Measurements from ENCODE around the gene GOLGA8A.
"Not testable (repeated sequence)": the region's sequence is repeated elsewhere in the genome, so short reads cannot be mapped to it uniquely, and the experiment has no call there.

The GOLGA8A gene, protein sequence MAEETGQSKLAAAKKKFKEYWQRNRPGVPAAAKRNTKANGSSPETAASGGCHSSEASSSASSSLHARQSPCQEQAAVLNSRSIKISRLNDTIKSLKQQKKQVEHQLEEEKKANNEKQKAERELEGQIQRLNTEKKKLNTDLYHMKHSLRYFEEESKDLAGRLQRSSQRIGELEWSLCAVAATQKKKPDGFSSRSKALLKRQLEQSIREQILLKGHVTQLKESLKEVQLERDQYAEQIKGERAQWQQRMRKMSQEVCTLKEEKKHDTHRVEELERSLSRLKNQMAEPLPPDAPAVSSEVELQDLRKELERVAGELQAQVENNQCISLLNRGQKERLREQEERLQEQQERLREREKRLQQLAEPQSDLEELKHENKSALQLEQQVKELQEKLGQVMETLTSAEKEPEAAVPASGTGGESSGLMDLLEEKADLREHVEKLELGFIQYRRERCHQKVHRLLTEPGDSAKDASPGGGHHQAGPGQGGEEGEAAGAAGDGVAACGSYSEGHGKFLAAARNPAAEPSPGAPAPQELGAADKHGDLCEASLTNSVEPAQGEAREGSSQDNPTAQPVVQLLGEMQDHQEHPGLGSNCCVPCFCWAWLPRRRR

DNA sequence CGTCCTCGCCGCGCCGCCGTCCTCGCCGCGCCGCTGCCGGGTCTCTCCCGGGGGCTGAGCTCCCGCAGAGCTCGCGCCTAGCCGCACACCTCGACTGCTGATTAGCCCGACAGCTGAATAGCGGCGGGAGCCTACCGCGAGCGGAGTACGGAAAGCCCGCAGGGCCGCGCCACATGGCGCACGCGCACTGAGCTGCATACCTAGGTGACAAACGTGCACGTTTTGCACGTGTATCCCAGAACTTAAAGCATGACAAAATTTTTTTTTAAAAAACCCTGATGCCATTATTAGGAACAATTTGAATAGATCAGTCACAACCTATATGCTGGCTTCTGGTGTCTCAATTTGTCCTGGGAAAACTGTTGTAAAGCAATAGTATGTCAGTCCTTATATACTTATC is at the start of gene GOLGA8A:
TSS of gene GOLGA8A (minus strand) at position 122 of the 400 bp plus-strand sequence. CDS start 48,117 bp downstream, outside the sequence.
- peak; percentile 86 for DNase-seq (ENCODE audit: low read depth, low spot score)

DNA sequence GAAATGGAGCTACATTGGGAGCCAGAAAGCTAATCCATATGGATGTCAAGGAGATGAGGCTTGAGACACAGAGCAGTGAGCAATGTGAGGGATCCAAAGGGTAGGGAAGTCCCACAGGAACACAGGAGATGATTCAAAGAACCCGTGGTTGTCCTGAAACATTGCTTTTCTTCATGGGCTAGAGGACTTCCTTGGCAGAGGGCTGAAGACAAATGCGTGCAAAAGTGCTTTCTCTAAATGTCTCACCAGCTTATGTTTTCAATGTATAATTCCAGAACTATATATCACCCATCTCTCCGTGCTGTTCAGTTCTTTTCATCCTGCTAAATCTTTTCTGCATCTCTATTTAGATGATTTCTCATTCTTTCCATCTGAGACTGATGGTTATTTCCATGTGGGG is 46.0 kb upstream of the GOLGA8A start:
- DNase-seq (ENCODE audit: low read depth, low spot score), result no peak

DNA sequence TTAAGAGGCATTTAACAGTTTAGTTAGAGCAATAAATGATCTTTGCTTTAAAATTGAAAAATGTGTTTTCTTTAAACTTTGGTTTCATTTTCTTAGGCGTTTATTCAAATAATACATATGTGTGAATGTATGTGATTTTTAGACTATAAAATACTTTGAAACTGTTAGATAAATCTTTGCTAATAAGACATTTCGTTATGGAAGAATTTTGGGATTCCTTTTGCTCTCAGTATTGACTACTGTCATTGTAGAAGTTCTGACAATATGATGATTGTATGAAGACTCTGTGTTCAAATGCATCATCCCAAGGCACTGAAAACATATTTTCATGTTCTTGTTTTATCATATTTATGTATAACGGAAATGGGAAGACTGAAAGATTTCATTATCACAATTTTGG is 43.8 kb upstream of the GOLGA8A start:
- DNase-seq (ENCODE audit: low read depth, low spot score), result no peak

DNA sequence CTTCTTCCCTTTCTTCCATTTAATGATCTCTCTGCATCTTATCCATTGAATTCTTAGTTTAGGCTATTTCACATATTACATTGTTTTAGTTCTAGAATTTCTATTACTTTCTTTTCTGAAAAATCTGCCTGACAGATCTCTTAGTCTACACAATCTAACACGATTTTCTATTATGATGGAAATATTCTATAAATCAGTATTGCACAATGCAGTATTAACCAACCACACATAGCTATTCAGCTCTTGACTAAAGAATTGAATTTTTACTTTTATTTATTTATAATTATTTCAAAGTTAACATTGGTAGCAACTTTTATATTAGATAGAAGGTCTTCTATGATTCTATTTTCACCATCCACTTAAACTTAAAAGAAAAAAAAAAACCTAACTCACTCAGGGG is 36.2 kb upstream of the GOLGA8A start:
- DNase-seq (ENCODE audit: low read depth, low spot score), result no peak

DNA sequence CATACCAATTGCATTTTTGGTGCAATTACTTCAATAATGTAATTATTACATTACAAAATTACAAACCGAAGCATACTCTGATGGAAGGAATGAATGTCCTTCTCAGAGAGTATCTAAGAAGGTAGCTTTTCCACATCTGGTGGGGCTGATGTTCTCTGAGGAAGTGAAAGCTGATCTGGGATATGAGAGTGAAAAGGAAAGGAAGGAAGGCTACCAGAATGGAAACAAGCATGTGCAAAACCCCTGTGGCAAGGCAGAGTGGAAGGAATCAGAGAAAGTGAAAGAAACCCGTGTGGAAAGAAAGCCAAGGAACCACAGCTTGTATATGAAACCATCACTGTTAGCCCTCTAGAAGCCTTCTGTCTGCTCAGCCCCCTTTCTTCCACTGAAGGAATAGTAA is 35.3 kb upstream of the GOLGA8A start:
- no peak for DNase-seq (ENCODE audit: low read depth, low spot score)

DNA sequence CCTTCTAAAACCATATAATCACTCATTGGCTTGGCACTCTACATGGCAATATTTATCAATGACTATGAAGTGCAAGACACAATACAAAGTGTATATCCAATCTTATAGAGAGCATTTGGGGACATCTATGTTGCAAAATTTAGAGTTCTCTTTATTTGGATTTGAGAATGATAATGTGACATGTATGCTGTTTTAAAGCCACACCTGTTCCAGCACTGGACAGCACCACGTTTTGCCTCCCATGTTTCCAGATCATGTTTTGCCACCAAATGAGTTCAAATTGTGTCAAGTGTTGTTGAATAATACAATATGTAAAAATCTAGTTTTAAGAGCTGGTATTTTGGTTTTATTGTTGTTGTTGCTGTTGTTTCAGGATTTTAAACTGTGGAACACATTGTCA is 33.3 kb upstream of the GOLGA8A start:
- DNase-seq (ENCODE audit: low read depth, low spot score), result no peak

DNA sequence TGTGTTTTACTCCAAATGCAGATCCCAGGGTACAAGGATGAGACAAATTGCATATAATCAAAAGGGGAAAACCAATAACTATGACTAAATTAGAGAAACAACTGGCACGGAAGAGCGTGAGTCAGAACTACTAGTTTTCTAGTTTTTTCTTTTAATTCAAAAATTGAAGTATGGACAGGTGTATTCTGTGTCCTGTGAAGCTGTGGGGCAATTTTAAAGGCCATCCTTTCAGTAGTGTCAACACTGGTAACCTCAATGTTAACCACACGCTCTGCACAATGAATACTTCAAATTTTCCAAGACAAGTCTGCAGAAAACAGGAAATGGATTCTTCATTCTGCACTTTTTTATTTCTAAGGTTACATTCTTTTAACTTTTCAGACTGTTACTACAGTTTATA is 32.5 kb upstream of the GOLGA8A start:
- DNase-seq (ENCODE audit: low read depth, low spot score), result no peak

DNA sequence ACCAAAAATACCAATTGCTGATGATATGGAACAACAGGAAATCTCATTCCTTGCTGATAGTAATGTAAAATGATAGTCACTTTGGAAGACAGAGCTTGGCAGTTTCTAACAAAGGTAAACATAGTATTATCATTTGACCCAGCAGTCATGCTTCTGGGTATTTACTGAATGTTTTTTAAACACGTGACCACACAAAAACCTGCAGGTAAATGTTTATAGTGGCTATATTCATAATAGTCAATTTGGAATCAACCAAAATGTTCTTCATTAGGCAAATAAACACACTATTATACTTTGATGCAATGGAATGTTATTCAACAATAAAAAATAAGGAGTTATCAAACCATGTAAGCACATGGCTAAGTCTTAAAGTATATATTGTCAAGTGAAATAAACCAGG is 24.1 kb upstream of the GOLGA8A start:
- no peak for DNase-seq (ENCODE audit: low read depth, low spot score)

DNA sequence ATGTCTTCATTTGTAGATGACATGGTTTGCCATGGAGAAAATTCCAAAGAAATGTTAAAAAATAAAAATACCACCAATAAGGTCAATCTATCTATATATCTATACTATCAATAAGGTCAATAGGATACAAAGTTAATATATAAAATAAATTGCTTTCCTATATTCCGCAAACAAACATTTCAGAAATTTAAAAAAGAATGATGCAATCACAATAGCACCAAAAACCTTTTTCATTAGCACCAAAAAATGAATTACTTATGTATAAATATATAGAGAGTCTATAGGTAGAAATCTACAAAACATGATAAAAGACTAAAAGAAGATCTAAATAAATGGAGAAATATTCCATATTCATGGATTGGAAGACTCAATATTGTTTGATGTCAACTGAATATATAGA is 22.8 kb upstream of the GOLGA8A start:
- DNase-seq (ENCODE audit: low read depth, low spot score), result no peak

DNA sequence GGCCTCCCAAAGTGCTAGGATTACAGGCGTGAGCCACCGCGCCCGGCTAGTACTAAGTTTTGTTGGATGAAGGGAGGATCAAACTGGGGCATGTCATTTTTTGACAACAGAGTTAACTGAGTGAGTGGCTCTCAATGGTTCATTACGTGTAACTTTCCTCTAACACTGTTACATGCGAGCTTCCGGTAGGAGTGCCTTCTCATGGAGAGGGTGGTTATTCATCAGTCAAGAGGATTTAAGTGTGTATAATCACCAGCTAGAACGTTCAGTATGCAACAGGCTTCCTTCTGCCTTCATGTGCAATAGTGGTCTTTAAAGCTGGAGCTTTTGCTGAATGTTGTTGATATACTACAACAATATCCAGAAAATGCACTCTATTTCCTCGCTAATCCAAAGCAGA is 19.1 kb upstream of the GOLGA8A start:
- no peak for DNase-seq (ENCODE audit: low read depth, low spot score)

DNA sequence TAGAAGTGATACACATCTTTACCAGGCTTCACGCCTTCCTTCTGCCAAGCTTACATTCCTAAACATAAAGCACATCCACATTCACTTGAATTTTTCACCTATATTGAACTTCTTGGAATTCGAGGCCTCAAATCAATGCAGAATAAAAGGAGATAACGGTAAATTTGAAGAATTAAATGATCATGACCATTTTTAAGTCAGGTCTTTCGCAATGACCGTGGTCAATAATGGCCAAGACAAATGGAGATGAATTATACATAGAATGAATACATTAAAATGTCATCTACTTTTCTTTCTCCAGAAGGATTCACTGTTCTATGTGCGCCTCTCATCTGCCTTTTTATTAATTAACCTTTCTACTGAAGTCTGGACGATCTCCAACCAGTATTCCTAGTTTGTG is 5.3 kb upstream of the GOLGA8A start:
- DNase-seq (ENCODE audit: low read depth, low spot score), result no peak

DNA sequence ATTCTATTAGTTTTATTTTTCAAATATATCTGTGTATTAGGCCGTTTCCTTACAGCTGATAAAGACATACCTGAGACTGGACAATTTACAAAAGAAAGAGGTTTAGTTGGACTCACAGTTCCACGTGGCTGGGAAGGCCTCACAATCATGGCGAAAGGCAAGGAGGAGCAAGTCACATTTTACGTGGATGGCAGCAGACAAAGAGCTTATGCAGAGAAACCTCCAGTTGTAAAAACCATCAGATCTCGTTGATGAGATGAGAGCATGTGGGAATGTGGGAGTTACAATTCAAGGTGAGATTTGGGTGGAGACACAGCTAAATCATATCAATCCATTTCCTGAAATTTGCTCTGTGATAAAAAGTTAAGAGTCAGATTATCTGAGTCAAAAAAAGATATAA is 2.3 kb upstream of the GOLGA8A start:
- no peak for DNase-seq (ENCODE audit: low read depth, low spot score)

DNA sequence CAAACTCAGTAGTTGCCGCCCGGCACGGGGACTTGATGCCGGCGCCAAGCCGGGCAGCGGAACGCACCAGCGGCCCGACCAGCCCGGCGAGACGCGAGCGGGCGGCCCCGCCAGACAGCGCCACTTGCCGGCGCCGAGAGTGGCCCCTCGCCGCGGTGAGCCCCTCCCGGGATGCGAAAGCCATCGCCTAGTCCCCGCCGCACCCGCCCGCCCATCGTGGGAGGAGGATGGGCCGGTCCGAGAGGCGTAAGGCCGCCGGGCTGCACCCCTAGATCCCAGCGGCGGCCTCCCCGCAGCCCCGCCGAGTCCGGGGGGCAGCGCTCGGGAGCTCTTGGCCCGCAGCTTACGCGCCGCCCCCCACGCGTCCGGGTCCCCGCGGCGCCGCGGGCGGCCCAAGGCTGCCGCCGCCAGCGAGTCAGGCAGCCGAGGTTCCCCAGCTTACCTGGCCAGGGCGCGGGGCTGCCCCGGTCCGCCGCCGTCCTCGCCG is 609 bp downstream of the GOLGA8A start:
- peak; percentile 76 for DNase-seq (ENCODE audit: low read depth, low spot score)

DNA sequence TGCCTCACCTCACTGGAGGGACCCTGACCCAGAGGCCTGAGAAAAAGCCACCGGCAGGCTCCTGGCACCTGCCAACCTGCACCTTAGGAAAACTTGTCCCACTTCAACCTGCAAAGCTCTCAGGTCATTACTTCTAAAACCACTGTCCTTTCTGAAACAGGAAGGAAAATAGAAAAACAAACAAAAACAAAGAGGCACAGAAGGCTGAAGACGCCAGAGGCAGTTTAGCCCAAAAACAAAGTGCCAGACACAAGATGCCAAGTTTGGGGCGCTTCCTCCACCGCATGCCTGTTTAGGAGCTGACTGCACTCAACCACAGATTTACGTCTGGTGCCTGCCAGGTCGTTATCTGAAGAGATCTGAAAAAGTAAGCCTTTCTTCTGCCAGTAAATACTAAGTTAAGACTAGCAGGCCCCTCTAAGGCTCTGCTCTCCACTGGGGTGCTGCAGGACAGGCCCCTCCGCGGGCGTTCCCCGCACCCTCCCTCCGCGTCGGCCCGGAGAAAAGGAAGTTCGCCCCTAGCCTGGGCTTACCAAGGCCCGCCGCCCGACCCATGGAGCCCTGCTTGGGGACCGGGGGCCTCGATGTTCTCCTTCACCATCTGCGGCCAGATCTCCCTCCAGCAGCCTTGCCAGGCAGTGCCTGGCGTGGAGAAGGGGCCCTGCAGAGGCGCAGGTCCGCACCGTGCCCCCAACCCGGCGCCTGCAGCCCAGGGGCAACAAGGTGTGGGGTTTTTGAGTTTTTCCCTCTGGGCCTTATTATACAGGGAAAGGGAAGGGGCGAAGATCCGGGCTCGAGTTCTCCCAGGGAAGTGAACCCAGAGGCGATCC is 1.3 kb downstream of the GOLGA8A start:
- DNase-seq (ENCODE audit: low read depth, low spot score), result peak; percentile 11

DNA sequence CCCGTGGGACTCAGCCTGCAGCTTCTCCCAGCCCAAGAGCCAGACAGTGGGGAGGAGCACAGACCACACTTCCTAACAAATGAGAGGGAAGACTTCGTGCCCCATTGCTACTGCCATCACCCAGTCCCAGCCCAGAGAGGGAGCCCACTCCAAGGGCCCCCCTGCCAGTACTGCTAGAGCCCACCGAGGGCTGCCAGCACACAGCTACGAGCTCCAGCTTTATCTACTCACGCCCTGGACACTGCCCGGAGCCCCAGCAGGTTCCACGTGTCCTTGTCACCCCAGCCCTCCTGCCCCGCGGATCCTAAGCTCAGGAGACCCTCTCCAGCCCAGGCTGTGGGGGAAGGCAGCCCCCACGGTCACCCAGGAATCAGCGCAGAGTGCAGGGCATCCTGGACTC is 1.9 kb downstream of the GOLGA8A start:
- no peak for DNase-seq (ENCODE audit: low read depth, low spot score)

DNA sequence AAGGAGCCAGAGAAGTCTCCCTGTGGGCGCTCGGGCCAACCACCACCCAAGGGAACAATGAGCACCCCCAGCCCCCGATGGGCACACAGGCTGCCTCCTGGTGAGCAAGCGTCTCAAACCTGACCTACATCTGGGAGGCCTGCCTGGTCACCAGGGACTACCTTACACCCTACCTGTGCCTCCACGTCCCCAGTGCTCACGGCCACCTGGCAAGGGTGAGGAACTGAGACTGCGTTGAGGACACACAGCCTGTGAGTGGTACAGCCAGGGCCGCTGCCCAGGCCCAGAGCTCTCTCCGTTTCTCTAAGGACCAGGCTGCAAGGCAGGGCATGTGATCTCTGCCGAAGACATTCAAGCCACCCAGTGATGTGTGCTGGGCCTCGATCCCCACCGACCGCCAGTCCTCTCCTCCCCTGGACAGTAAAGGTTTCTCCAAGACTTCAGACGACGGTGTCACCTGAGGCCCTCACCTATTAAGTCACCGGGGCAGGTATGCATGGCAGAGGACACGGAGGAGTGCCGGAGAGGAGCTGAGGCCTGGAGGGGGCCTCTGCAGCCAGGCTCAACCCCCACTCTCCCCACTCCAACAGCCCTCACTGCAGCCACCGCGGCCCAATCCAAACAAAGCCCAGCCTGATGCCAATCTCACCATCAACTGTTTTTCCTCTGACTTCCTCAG is 2.8 kb downstream of the GOLGA8A start:
- no peak for DNase-seq (ENCODE audit: low read depth, low spot score)

DNA sequence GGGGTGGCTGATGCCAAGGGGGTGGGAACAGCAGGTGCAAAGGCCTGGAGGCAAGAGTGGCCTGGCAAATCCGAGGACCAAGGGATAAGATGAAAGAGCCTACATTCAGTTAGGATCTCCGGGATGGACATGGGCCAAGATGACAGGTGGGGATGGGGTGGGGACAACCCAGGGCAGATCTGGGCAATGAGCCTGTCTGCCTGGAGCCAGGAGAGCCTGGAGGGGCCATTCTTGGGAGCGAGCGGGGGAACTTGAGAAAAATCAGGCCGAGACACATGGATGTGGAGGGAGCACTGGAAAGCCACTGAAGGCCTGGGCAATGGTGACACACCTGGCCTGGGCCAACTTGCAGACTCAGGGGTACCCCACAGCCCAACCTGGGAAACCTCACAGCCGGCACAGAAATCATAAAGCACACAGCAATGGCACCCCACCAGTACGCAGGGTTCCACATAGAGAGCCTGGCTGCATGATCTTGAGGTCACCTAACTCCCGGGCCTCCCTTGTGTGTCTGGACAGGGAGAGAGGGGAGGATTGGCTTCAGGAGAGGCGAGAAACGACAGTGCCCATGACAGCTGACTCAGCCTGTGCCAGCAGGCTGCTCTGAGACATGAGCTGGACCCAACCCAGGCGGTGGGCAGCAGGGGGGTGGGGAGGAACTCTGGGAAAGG is 3.5 kb downstream of the GOLGA8A start:
- not testable (repeated sequence) for DNase-seq (ENCODE audit: low read depth, low spot score)

DNA sequence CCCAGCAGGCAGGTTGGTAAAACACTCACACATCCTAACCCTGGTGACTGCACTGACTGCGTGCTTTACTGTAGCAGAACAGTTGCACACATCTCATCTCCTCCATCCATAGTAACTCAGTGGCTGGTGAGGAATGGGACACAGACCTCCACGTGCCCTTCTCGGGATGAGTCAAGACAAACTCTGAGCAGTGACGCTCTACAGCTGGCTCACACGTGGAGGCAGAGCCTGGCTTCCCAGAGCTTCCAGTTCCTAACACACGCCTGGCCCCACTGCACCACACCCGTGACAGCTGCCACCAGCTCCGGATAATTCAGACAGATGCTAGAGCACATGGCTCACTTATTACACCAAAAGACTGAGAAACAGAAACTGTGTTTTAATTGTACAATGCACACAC is 7.0 kb downstream of the GOLGA8A start:
- DNase-seq (ENCODE audit: low read depth, low spot score), result not testable (repeated sequence)

DNA sequence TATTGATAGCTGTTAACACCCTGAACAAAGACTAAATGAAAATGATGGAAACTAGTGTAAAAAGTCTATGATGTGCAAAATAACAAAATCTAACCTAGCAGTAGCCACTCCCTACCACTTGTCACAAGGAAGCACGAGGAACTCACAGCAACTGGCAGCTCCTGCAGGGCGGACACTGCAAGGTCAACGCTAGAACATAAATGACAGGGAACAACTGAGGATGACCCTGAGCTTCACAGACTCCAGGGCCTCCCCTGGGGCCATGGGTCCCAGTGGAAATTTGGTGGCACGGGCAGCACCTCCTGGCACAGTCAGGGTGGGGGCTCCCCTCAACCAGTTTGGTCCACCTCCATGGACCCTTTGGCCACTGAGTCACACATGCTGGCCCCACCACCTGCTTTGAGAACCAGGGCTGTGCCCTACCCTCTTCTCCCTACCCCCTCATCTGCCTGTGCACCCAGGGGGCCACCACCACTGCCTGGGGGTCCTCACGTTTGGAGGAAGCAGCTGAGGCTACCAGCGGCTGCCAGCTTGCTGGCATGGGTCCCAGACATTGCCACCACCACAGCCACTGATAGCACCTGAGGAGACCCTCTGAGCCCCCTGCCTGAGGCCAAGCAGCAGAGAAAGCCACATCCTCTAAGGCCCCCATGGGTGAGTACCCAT is 14.1 kb downstream of the GOLGA8A start:
- DNase-seq (ENCODE audit: low read depth, low spot score), result not testable (repeated sequence)

DNA sequence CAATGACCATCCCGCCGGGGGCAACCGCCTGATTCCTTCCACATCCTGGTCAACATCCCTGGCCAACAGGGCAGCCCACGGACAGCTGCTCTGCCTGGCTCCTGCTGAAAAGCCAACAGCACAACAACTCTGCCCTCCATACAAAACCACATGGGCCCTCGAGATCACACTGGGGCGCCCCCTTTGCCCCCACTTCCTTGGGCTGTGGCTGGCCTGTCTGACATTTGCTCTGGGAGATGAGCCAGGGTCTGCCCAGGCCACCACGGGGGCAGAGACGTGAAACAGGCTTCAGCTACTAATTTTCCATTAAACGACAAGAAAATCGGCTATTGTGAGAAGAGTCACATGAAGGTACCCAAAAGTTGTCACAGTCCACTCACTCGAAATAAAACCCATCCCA is 16.7 kb downstream of the GOLGA8A start:
- not testable (repeated sequence) for DNase-seq (ENCODE audit: low read depth, low spot score)

DNA sequence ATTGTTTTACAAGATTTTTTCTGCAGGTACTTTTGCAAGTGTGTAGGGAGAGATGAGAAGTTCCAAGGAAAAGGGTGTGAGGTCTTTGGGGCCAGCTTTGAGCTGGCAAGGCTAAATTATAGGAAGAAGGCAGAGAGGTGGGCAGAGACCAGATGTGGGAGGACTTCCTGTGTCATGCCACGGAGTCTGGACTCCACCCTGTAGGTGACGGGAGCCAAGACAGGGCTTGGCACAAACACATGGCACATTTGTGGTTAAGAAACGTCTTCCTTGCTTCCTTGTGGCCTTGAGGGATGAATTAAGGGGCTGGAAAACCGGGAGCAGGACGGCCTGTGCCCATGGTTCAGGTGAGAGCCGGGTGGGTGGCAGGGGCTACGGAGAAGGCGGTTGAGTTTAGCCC is 19.2 kb downstream of the GOLGA8A start:
- DNase-seq (ENCODE audit: low read depth, low spot score), result not testable (repeated sequence)
